Activated naive CD8-positive, alpha-beta T cell treated with anti-CD3 and anti-CD28 coated beads for 36 hours (primary cell): Measurements from ENCODE around the gene PFN4. TPM values are rescaled to one million over a fixed set of nuclear protein-coding genes. Genes with fewer than 3 reads are reported as not detected.
A peak's percentile ranks its signal among the peaks of the same experiment; 100 is the strongest.
"Not testable (repeated sequence)": the region's sequence is repeated elsewhere in the genome, so short reads cannot be mapped to it uniquely, and the experiment has no call there.

Experiments used
- DNase-seq: peaks from one replicate; pipeline ENCODE4 v3.0.0; 2021
- H3K27ac Mint-ChIP-seq: one replicate; pipeline ENCODE4 v1.8.0; 2022; ENCODE audit warnings: mild to moderate bottlenecking, moderate library complexity, mixed read lengths
- H3K27me3 Mint-ChIP-seq: one replicate; pipeline ENCODE4 v1.8.0; 2022; ENCODE audit warnings: mild to moderate bottlenecking, mixed read lengths
- H3K36me3 Mint-ChIP-seq: one replicate; pipeline ENCODE4 v1.8.0; 2021; ENCODE audit warnings: mild to moderate bottlenecking, mixed read lengths
- H3K4me1 Mint-ChIP-seq: one replicate; pipeline ENCODE4 v1.8.0; 2021; ENCODE audit warnings: mixed read lengths
- H3K4me3 Mint-ChIP-seq: one replicate; pipeline ENCODE4 v1.8.0; 2022; ENCODE audit warnings: mild to moderate bottlenecking, moderate library complexity, mixed read lengths
- H3K9me3 Mint-ChIP-seq: one replicate; pipeline ENCODE4 v1.8.0; 2022; ENCODE audit warnings: mixed read lengths
- total RNA-seq, 2 experiments: library from RNA; stranded (reverse); gene quantifications; one replicate each; pipeline ENCODE4 v1.2.3, GENCODE V29; 2021

The PFN4 gene
- under 1 TPM in 1 of 2 experiments, not detected in 1; 0.26 TPM for total RNA-seq

DNA sequence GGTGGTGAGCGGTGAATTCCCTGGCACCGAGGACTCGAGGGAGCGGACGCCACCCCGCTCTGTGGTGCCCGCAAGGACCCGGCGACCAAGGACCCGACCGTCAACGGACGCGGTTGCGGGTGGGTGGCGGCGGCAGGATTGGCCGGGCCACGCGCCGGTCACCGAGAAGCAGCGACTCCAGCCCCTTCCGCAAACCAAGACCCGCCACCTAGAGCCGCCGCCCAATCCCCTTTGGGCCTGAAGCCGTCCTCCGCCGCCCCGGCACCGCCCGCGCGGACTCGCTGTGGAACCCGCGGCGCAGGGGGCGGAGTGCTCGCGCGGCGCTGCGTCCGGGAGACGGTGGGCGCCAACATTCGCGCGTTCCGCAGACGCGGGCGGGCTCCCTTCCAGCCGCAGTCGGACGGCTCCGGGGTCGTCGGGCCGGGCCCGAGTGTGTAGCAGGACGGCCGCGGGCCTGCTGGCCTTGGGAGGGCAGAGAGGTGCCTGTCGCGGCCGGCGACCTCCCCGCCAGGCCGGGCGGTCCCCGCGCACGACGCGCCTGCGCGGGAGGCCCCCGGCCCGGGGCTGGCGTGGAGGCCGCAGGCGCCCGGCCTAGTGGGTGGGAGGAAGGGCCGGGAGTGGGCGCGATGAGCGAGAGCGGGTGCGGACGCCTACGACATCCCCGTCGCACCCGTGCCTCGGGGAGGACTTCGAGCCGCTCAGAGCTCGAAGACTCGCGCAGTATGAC, at the start of gene PFN4, which contains the start of gene FAM228B:
Gene PFN4, minus strand, starts transcription at position 140 of the 727 bp plus-strand sequence. CDS start 799 bp downstream, outside the sequence.
Gene FAM228B, plus strand, starts transcription at position 275 of the 727 bp plus-strand sequence. CDS start 893 bp downstream, outside the sequence.
- Mint-ChIP-seq H3K27ac (peak within 1 kb of the TSS; percentile 81), H3K4me1 (peaks cover 15% of the 10 kb centered on the region), H3K4me3 (peak within 1 kb of the TSS; percentile 83)

DNA sequence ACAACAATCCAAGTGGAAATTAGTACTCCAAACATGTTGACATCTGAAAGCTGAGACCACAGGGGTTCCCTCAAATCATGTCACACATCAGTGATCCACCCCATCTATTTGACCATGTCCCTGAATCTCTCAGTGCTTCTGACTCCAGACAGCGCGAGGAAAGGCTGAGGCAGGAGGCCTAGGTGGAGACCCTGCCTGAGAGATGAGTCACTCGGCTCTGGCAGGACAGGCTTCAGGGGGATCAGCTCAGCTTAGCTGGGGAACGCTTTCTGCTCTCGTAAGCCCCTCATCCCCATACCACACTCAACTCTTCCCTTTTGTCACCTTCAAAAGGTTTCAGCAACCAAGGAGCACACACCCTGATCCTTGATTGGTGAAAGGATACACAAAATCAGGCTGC, 45.9 kb upstream of the PFN4 start:
- Mint-ChIP-seq H3K9me3 (no peaks in the 10 kb centered on the region), H3K27me3 (peaks cover 15% of the 10 kb centered on the region), H3K4me1 (no peaks in the 10 kb centered on the region), H3K27ac (no peak overlapping the region), H3K36me3 (peaks cover 2% of the 10 kb centered on the region), H3K4me3 (no peak overlapping the region)
- no peak for DNase-seq

More for the DNA sequence above, at the start of gene PFN4, which contains the start of gene FAM228B:
- H3K9me3 Mint-ChIP-seq = no peaks in the 10 kb centered on the region
- DNase-seq = peak; percentile 79
- H3K27me3 Mint-ChIP-seq = no peaks in the 10 kb centered on the region
- no peaks in the 10 kb centered on the region for H3K36me3 Mint-ChIP-seq

- no peaks in the 10 kb centered on the region for H3K4me1 Mint-ChIP-seq
- no peaks in the 10 kb centered on the region for H3K36me3 Mint-ChIP-seq
- H3K4me3 Mint-ChIP-seq = no peak overlapping the region
- no peak overlapping the region for H3K27ac Mint-ChIP-seq
- DNase-seq = peak; percentile 52
- H3K27me3 Mint-ChIP-seq = no peaks in the 10 kb centered on the region
- no peaks in the 10 kb centered on the region for H3K9me3 Mint-ChIP-seq
These were observed 41.4 kb upstream of the PFN4 start for GRCh38 chr2:24164416-24164973.

GRCh38 chr2:24163601-24164000, 40.5 kb upstream of the PFN4 start:
- no peak overlapping the region for H3K27ac Mint-ChIP-seq
- no peaks in the 10 kb centered on the region for H3K4me1 Mint-ChIP-seq
- no peaks in the 10 kb centered on the region for H3K27me3 Mint-ChIP-seq
- H3K36me3 Mint-ChIP-seq = no peaks in the 10 kb centered on the region
- H3K4me3 Mint-ChIP-seq = no peak overlapping the region
- no peak for DNase-seq
- no peaks in the 10 kb centered on the region for H3K9me3 Mint-ChIP-seq

DNA sequence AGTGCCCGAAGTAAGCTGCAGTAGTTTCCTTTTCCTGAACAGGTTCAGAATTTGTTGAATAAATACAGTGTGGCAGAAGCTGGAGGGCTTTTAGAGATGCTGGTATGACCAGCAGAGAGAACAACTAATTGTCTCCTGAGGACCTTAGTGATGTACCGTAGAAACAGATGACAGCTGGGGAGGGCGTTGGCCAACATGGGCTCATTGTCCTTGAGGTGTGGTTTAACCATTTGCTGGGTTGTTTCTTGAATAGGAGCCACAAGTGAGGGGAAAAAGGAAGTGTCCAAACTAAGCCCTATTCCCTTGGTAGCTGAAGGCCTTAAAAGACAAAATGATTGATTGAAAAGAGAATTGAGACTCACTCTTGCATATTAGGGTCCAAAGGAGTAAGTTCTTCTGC, 40.1 kb upstream of the PFN4 start:
- Mint-ChIP-seq H3K36me3 (no peaks in the 10 kb centered on the region), H3K4me1 (no peaks in the 10 kb centered on the region), H3K27me3 (no peaks in the 10 kb centered on the region), H3K4me3 (no peak overlapping the region), H3K9me3 (no peaks in the 10 kb centered on the region), H3K27ac (no peak overlapping the region)
- no peak for DNase-seq

DNA sequence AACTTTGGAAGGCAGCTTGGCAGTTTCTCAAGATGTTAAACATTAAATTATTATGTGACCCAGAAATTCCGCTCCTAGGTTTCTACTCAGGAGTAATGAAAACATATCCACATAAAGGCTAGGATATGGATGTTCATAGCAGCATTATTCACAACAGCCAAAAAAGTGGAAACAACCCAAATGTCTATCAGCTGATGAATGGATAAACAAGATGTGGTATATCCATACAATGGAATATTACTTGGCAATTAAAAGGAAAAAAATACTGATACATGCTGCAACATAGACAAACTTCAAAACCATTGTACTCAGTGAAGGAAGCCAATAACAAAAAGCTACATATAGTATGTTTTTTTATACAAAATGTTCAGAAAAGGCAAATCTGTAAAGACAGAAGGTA, 39.4 kb upstream of the PFN4 start:
- H3K4me3 Mint-ChIP-seq = no peak overlapping the region
- H3K4me1 Mint-ChIP-seq = no peaks in the 10 kb centered on the region
- H3K27me3 Mint-ChIP-seq = no peaks in the 10 kb centered on the region
- DNase-seq = no peak
- no peak overlapping the region for H3K27ac Mint-ChIP-seq
- H3K36me3 Mint-ChIP-seq = no peaks in the 10 kb centered on the region
- H3K9me3 Mint-ChIP-seq = no peaks in the 10 kb centered on the region

- Mint-ChIP-seq H3K9me3 (no peaks in the 10 kb centered on the region), H3K4me1 (no peaks in the 10 kb centered on the region), H3K36me3 (no peaks in the 10 kb centered on the region), H3K4me3 (no peak overlapping the region), H3K27me3 (no peaks in the 10 kb centered on the region), H3K27ac (no peak overlapping the region)
- no peak for DNase-seq
These were observed 37.6 kb upstream of the PFN4 start for GRCh38 chr2:24160761-24161160.

- Mint-ChIP-seq H3K36me3 (no peaks in the 10 kb centered on the region), H3K27ac (no peak overlapping the region), H3K27me3 (no peaks in the 10 kb centered on the region), H3K4me1 (no peaks in the 10 kb centered on the region), H3K4me3 (no peak overlapping the region), H3K9me3 (no peaks in the 10 kb centered on the region)
- no peak for DNase-seq
These were observed 36.6 kb upstream of the PFN4 start for GRCh38 chr2:24159708-24160107.

DNA sequence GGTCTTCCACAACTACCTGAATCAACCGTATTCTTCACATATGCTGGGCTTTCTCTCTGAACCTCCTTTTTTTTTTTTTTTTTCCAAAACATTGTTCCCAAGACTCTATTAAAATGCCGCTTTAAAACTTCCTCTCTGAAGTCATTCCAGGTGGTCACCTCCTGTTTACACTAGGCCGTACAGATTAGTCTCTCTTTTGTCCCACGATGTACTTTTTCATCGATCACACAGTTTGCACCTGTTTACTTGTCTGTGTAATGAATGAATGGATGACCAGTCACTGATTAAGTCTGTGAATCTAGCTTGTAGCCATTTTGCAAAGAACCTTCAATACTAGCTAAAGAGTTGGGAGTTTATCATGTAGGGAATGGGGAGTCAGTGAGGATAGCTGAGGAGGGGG, 35.0 kb upstream of the PFN4 start:
- Mint-ChIP-seq H3K4me1 (no peaks in the 10 kb centered on the region), H3K4me3 (no peak overlapping the region), H3K27ac (no peak overlapping the region), H3K36me3 (no peaks in the 10 kb centered on the region), H3K27me3 (no peaks in the 10 kb centered on the region), H3K9me3 (no peaks in the 10 kb centered on the region)
- no peak for DNase-seq

- no peak overlapping the region for H3K4me3 Mint-ChIP-seq
- H3K27ac Mint-ChIP-seq = no peak overlapping the region
- no peaks in the 10 kb centered on the region for H3K4me1 Mint-ChIP-seq
- peaks cover 3% of the 10 kb centered on the region for H3K9me3 Mint-ChIP-seq
- H3K27me3 Mint-ChIP-seq = no peaks in the 10 kb centered on the region
- DNase-seq = no peak
- H3K36me3 Mint-ChIP-seq = peaks cover 6% of the 10 kb centered on the region
These were observed 30.3 kb upstream of the PFN4 start for GRCh38 chr2:24153478-24153877.

DNA sequence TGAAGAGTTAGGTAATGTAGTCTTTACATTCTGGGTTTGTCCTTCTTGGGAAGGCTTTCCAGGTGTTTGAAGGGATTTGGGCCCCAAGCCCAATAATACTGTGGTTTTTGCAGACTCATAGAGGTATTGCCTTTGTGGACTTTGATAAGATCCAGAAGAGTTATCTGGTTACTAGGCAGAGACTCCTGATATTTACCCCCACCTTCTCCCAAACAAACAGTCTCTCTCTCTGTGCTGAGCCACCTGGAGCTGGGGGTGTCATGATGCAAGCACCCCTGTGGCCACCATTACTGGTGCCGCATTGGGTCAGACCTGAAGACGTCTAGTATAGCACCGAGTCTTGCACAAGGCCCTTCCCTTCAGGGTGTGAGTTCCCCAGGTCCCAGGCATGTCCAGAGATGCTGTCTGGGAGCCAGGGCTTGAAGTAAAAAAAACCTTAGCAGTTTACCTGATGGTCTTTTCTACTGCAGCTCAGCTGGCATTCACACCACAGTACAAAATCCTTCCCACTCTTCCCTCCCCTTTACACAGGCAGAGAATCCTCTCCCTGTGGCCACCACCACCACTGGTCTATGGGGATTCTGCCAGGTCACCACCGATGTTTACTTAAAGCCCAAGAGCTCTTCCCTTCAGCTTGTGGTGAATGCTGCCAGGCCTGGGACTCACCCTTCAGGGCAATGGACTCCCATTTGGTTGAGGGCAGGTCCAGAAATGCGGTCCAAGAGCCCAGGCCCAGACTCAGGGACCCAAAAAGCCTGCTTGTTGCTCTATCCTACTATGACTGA, 29.5 kb upstream of the PFN4 start:
- H3K27ac Mint-ChIP-seq = no peak overlapping the region
- no peaks in the 10 kb centered on the region for H3K27me3 Mint-ChIP-seq

DNA sequence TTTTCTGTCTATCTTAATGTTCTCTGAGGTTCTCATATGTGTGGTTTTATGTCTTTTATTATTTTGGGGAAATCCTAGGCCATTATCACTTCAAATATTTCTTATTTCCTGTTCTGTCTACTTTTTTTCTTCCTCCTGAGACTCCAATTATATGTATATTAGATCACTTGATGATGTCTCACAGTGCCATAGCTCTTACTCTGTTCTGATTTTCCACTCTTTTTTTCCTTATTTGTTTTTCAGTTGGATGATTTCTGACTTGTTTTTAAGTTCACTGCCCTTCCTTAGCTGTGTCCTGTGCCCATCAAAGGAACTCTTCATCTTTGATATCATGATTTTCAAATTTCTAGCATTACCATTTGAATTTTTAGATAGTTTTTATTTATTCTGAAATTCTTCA, 24.2 kb upstream of the PFN4 start:
- no peaks in the 10 kb centered on the region for H3K27me3 Mint-ChIP-seq
- H3K4me1 Mint-ChIP-seq = no peaks in the 10 kb centered on the region
- peaks cover 9% of the 10 kb centered on the region for H3K9me3 Mint-ChIP-seq
- H3K36me3 Mint-ChIP-seq = peaks cover 12% of the 10 kb centered on the region
- no peak overlapping the region for H3K27ac Mint-ChIP-seq
- no peak overlapping the region for H3K4me3 Mint-ChIP-seq
- no peak for DNase-seq

More for the DNA sequence above, 29.5 kb upstream of the PFN4 start:
- H3K9me3 Mint-ChIP-seq = peaks cover 4% of the 10 kb centered on the region
- H3K4me3 Mint-ChIP-seq = no peak overlapping the region
- DNase-seq = no peak
- no peaks in the 10 kb centered on the region for H3K4me1 Mint-ChIP-seq
- peaks cover 12% of the 10 kb centered on the region for H3K36me3 Mint-ChIP-seq

- not testable (repeated sequence) for H3K36me3 Mint-ChIP-seq, H3K27me3 Mint-ChIP-seq, H3K27ac Mint-ChIP-seq, H3K4me3 Mint-ChIP-seq, H3K9me3 Mint-ChIP-seq, H3K4me1 Mint-ChIP-seq, DNase-seq
These were observed 17.2 kb upstream of the PFN4 start for GRCh38 chr2:24140305-24140704.

GRCh38 chr2:24132543-24132942, 9.4 kb upstream of the PFN4 start:
- no peak overlapping the region for H3K27ac Mint-ChIP-seq
- peaks cover 3% of the 10 kb centered on the region for H3K4me1 Mint-ChIP-seq
- no peak overlapping the region for H3K4me3 Mint-ChIP-seq
- H3K36me3 Mint-ChIP-seq = no peaks in the 10 kb centered on the region
- DNase-seq = no peak
- no peaks in the 10 kb centered on the region for H3K27me3 Mint-ChIP-seq
- H3K9me3 Mint-ChIP-seq = peaks cover 5% of the 10 kb centered on the region

GRCh38 chr2:24125956-24126355, 2.8 kb upstream of the PFN4 start:
- DNase-seq = no peak
- Mint-ChIP-seq H3K4me3 (no peak overlapping the region), H3K4me1 (peaks cover 18% of the 10 kb centered on the region)

More at GRCh38 chr2:24125956-24126355, 2.8 kb upstream of the PFN4 start:
- H3K27me3 Mint-ChIP-seq = no peaks in the 10 kb centered on the region
- H3K27ac Mint-ChIP-seq = no peak overlapping the region
- H3K9me3 Mint-ChIP-seq = no peaks in the 10 kb centered on the region
- no peaks in the 10 kb centered on the region for H3K36me3 Mint-ChIP-seq
